ENCODE results near the gene LRRC8B.

- no peak for TF ChIP-seq CTCF (IDR thresholded peaks at IDR 0.05)
- TF ChIP-seq POLR2A (IDR thresholded peaks at IDR 0.05) = no peak
- no peak for TF ChIP-seq EP300 (IDR thresholded peaks at IDR 0.05)
Observed at GRCh38 chr1:89643577-89643976, 118.9 kb downstream of the LRRC8B start.

Measured in ovary (tissue), 3 donors.